Stimulated activated CD8-positive, alpha-beta memory T cell treated with anti-CD3 and anti-CD28 coated beads, Interleukin-7, amount 100 ng/mL, for 1 hour (primary cell): ENCODE data around the gene EEIG1.

Source experiments
- DNase-seq, 2 donors: peaks; one replicate each; pipeline ENCODE4 v3.0.0-alpha.2; 2020; ENCODE audit warnings: low read depth in 2 of 2

The EEIG1 gene

DNA sequence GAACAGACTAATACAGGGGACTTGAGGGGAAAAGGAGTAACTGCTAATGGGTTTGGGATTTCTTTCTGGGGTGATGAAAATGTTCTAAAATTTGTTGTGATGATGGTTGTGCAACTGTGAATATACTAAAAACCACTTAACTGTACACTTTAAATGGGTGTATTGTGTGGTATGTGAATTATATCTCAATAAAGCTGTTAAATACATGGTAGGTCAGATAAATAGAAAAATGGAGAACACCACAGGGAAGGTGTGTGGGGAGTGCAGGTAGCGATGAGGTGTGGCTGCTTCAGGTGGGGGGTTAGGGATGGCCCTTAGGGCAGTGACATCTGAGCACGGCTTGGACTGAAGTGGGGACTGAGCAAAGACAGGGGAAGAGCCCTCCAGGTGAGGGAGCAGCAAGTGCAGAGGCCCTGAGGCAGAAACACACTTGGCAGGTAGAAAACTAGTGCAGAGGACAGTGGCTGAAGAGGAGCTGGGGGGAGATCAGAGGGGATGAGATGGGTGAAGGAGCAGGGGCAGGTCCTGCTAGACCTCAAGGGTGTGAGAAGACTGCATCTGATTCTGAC lies 20.9 kb downstream of the EEIG1 start:
- DNase-seq = no peak

DNA sequence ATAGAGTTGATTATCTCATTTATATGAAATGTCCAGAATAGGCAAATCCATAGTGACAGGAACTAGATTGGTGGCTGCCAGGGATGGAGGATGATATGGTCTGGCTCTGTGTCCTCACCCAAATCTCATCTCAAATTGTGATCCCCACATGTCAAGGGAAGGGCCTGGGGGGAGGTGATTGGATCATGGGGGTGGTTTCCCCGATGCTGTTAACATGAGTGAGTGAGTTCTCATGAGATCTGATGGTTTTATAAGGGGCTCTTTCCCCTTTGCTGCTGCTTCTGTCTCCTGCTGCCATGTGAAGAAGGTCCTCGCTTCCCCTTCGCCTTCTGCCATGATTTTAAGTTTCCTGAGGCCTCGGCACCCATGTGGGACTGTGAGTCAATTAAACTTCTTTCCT lies 21.4 kb downstream of the EEIG1 start:
- no peak for DNase-seq

DNA sequence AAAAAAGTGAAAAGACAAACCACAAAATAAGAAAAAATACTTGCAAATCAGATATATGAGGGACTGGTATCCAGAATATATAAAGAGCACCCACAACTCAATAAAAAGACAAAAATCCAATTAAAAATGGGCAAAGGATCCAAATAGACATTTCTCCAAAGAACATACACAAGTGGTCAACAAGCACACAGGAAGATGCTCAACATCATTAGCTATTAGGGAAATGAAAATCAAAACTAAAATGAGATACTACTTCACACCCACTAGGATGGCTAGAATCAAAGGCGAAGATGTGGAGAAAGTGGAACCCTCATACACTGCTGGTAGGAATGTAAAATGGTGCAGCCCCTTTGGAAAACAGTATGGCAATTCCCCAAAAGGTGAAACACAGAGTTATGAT lies 22.1 kb downstream of the EEIG1 start:
- no peak for DNase-seq

- peak; percentile 53 to 65 for DNase-seq
Measured at GRCh38 chr9:127955294-127956015, 25.3 kb downstream of the EEIG1 start.

- no peak for DNase-seq
Measured at GRCh38 chr9:127954831-127955293, 25.9 kb downstream of the EEIG1 start.

GRCh38 chr9:127953768-127954505 lies 26.9 kb downstream of the EEIG1 start:
- DNase-seq = no peak

- DNase-seq = no peak
Measured at GRCh38 chr9:127953154-127953553, 27.6 kb downstream of the EEIG1 start.

- no peak for DNase-seq
Measured at GRCh38 chr9:127950513-127951289, 30.1 kb downstream of the EEIG1 start.

DNA sequence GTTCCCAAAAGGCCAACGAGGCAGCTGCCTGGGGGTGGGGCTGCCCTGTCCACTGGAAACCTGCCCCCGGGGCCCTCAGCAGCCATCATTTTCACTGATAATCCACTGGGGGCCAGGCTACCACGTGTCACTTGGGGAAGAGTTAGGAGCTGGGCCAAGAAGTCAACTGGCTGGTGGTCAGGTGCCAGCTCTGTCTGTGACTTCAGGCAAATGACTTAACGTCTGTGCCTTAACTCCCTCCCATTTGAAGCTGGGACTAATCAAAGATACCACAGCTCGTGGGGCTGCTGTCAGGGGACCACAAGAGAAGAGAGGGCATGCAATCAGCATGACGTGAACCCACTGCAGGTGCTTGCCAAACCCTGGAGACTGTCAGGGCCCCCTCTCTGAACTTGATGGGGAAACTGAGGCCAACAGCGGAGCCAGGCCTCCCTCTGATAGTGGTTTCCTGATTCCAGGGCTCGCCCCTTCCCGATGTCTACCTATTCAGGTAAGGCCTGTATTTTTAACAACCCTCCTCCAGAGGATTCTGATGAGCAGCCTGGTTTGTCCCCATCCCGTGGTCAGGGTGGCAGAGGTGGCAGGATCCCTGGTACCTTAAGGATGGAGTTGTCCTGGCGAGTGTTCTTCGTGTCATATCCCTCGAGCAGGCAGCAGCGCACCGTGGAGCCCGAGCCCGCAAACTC lies 30.8 kb downstream of the EEIG1 start:
- DNase-seq = no peak

DNA sequence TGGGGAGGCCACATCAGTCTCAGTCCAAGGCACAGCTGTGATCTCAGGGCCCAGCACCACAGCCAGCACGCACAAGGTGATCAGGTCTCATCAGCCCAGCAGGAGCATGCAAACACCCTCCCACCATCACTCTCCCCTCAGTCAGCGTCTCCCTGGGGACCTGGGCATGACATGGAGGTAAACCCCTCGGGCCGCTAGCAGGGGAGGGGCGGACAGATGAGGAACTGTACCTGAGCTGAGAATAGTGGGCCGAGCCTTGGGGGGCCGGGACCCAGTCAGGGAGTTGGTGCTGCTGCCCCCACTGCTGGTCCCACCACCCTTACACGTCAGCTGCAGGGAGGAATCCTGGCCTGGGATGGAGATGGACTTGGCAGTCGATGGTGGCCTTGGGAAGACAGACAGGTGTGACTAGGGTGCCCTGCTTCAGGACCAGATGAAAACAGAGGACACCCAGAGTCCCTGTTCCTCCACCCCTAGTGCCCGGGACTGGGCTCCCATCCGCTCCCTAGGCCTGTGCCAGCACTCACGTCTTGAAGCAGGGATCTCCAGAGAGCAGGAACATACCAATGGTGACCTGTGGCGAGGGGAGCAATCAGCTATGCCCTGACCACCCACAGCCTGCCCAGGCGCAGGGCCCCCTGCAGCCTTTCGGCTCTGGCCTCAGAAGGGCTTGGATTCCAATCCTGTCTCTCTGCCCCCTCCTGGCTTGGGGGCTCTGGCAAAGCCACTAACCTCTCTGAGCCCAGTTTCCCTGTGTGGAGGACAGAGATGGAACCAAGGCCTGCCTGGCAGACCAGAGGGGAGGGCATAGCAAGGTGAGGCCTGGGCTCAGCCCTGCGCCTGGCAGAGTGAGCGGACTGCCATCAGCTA lies 32.7 kb downstream of the EEIG1 start:
- no peak for DNase-seq

DNA sequence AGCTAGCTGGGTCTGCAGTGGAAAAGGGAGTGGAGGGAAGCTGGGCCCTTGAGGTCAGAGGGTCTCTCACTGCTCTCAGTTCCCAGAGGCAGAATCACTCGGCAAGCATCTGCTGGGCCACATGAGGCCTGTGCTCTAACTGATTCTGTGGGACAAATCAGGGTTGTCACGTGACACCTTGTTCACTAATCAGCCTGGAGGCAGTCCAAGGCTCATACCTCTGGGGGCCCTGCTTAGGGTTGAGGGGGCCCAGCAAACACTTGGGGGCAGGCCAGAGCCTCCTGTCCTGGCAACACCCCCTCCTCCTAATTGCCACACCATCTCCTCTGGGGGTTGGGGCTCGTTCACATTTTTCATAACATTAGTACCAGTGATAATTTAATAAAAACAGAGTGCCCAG lies 34.1 kb downstream of the EEIG1 start:
- DNase-seq = no peak

DNA sequence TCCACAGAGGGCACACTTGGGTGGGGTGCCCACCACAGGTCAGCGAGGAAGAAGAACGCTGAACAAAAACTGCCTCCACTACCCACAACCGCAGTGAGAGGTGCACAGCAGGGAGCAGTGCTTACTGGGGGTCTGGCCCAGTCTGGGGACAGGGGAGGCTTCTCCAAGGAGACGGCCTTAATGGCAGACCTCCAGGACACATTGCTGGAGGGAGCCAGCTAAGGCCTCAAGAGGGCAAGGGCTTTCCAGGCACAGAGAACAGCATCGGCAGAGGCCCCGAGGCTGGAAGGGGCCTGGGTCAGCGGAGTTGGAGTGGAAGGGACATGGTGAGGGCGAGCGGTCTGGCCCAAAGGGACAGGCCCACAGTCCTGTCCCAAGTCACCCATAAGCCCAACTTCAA lies 34.8 kb downstream of the EEIG1 start:
- no peak for DNase-seq

DNA sequence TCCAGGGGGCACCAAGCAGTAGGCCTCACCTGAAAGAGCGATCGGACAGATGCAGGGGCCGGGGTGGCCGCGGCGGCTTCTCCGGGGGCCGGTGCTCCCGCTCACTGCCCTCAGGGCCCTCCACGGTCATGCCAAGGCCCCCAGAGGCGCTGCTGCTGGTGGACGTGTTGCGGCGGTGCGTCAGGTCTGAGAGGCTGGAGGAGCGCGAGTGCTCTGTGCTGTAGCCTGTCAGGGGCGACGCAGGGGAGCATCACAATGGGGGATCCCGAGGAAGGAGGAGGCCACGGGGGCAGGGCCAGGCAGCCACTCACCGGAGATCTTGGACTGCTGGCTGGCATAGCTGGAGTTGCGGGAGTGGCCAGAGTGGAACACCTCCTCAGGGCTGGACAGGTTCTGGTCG lies 35.5 kb downstream of the EEIG1 start:
- no peak for DNase-seq

DNA sequence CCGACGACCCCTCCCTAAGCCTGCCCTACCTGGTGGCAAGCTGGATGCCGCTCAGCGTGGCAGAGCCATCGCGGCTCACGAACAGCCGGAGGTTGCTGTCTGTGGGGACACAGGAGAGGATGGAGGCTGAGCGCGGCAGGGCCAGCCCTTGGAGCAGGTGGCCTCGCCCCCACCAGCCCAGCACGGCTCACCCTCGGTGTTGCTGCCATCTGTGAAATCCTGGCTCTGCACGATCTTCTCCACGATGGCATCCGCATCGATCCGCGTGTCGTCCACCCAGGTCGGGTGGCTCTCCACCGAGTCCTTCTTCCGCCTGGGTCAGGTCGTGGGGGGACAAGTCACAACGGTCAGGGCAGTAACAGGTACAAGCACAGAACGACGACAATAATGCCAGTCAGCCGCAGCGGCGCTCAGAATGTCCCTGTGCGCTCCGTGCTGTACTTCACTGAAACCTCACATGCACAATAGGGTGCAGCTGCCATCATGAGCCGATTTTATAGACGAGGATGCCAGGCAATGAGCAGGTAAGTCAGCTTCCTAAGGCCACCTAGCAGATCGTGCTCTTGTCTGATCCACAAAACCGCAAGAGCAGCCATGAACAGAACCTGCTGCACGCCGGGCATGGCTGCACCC lies 36.1 kb downstream of the EEIG1 start:
- DNase-seq = no peak

GRCh38 chr9:127943731-127944144 lies 37.1 kb downstream of the EEIG1 start:
- peak; percentile 42 to 51 for DNase-seq

- no peak for DNase-seq
Measured at GRCh38 chr9:127943011-127943662, 37.7 kb downstream of the EEIG1 start.

GRCh38 chr9:127942216-127943010 lies 38.4 kb downstream of the EEIG1 start:
- no peak for DNase-seq

DNA sequence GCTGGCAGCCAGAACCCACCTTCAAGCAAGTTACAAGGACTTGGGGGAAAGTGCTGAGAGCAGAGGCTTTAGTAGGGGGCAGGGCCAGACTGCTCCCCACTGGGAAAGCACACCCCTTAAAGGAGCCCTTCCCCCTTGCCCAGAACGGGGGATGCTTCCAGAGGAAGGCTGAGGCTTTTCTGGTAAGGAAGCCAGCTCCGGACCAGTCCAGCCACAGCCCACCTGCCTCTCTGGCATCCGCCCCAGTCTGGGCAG lies 38.9 kb downstream of the EEIG1 start:
- no peak for DNase-seq
